T-helper 2 cell treated with Interferon-gamma antibody and Interleukin-4, amounts not matched to agents 5 μg/mL and 100 μg/mL, for 36 hours (primary cell): ENCODE measurements around the gene DEDD2.

Experiments used
- DNase-seq: peaks from one replicate; pipeline ENCODE4 v3.0.0; 2021; ENCODE audit warnings: low spot score
- H3K27ac Mint-ChIP-seq: one replicate; pipeline ENCODE4 v1.8.0; 2021; ENCODE audit warnings: mild to moderate bottlenecking, mixed read lengths
- H3K27me3 Mint-ChIP-seq: one replicate; pipeline ENCODE4 v1.8.0; 2021; ENCODE audit warnings: low read depth, mixed read lengths
- H3K36me3 Mint-ChIP-seq: one replicate; pipeline ENCODE4 v1.8.0; 2021; ENCODE audit warnings: low read depth, mixed read lengths
- H3K4me1 Mint-ChIP-seq: one replicate; pipeline ENCODE4 v1.8.0; 2021; ENCODE audit warnings: low read depth, mixed read lengths
- H3K4me3 Mint-ChIP-seq: one replicate; pipeline ENCODE4 v1.8.0; 2022; ENCODE audit warnings: mild to moderate bottlenecking, moderate library complexity, mixed read lengths
- H3K9me3 Mint-ChIP-seq: one replicate; pipeline ENCODE4 v1.8.0; 2021; ENCODE audit warnings: mixed read lengths

Gene DEDD2

DNA sequence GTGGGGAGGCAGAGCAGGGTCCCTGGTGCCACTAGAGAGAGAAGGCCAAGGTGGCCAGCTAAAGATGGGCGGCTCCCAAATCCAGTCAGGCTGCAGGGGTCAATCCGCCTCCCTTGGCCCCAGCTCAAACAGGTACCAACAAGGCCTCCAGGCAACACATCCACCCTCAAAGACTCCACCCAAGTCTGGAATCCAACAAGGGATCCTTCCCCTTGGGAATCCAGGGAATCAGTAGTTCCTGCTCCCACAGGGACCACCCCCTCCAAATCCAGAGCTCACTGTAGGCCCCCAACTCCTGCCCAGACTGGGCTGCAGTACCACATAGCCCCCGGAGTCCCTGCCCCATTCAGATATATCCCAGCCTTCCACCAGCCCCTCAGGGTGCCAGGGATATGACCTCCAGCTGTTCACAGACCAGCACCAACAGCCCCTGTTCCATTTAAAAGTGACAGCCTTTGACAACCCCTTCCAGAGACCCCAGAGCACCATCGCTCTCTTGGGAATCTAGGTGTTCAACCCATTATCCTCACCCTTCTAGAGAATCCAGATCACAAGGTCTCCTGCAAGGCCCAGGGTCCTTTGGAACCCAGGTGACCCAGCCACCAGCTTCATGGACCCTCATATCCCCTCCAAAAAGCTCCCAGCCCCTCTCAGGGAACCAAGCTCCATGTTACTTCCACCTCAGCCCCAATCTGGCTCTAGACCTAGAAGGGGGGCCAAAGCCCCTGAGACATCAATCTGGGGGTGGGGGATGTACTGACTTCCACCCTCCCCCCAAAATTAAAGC is 34.3 kb upstream of the DEDD2 start:
- H3K36me3 Mint-ChIP-seq, result peaks cover 10% of the 10 kb centered on the region
- DNase-seq, result no peak
- peak overlapping the region; percentile 95 for H3K4me3 Mint-ChIP-seq
- peaks cover 9% of the 10 kb centered on the region for H3K27me3 Mint-ChIP-seq
- peaks cover 22% of the 10 kb centered on the region for H3K4me1 Mint-ChIP-seq
- H3K27ac Mint-ChIP-seq, result peak overlapping the region; percentile 91
- H3K9me3 Mint-ChIP-seq, result no peaks in the 10 kb centered on the region

- peaks cover 2% of the 10 kb centered on the region for H3K27me3 Mint-ChIP-seq
- DNase-seq, result no peak
- peaks cover 21% of the 10 kb centered on the region for H3K4me1 Mint-ChIP-seq
- H3K36me3 Mint-ChIP-seq, result peaks cover 10% of the 10 kb centered on the region
- peak overlapping the region; percentile 55 for H3K27ac Mint-ChIP-seq
- H3K4me3 Mint-ChIP-seq, result peak overlapping the region; percentile 12
- H3K9me3 Mint-ChIP-seq, result no peaks in the 10 kb centered on the region
These were observed 33.4 kb upstream of the DEDD2 start for GRCh38 chr19:42250666-42251531.

GRCh38 chr19:42250183-42250665 is 32.7 kb upstream of the DEDD2 start:
- H3K4me1 Mint-ChIP-seq, result peaks cover 25% of the 10 kb centered on the region
- H3K27ac Mint-ChIP-seq, result peak overlapping the region; percentile 65
- DNase-seq, result no peak
- peak overlapping the region; percentile 12 for H3K4me3 Mint-ChIP-seq
- H3K27me3 Mint-ChIP-seq, result no peaks in the 10 kb centered on the region
- no peaks in the 10 kb centered on the region for H3K9me3 Mint-ChIP-seq
- H3K36me3 Mint-ChIP-seq, result peaks cover 10% of the 10 kb centered on the region

- peak overlapping the region; percentile 65 for H3K27ac Mint-ChIP-seq
- peaks cover 29% of the 10 kb centered on the region for H3K4me1 Mint-ChIP-seq
- H3K9me3 Mint-ChIP-seq, result no peaks in the 10 kb centered on the region
- H3K36me3 Mint-ChIP-seq, result peaks cover 10% of the 10 kb centered on the region
- no peaks in the 10 kb centered on the region for H3K27me3 Mint-ChIP-seq
- no peak for DNase-seq
- H3K4me3 Mint-ChIP-seq, result no peak overlapping the region
These were observed 32.3 kb upstream of the DEDD2 start for GRCh38 chr19:42249769-42250168.

GRCh38 chr19:42249149-42249750 is 31.8 kb upstream of the DEDD2 start:
- no peaks in the 10 kb centered on the region for H3K9me3 Mint-ChIP-seq
- no peak for DNase-seq
- H3K36me3 Mint-ChIP-seq, result peaks cover 10% of the 10 kb centered on the region
- no peak overlapping the region for H3K27ac Mint-ChIP-seq
- peaks cover 30% of the 10 kb centered on the region for H3K4me1 Mint-ChIP-seq
- H3K4me3 Mint-ChIP-seq, result no peak overlapping the region
- no peaks in the 10 kb centered on the region for H3K27me3 Mint-ChIP-seq

DNA sequence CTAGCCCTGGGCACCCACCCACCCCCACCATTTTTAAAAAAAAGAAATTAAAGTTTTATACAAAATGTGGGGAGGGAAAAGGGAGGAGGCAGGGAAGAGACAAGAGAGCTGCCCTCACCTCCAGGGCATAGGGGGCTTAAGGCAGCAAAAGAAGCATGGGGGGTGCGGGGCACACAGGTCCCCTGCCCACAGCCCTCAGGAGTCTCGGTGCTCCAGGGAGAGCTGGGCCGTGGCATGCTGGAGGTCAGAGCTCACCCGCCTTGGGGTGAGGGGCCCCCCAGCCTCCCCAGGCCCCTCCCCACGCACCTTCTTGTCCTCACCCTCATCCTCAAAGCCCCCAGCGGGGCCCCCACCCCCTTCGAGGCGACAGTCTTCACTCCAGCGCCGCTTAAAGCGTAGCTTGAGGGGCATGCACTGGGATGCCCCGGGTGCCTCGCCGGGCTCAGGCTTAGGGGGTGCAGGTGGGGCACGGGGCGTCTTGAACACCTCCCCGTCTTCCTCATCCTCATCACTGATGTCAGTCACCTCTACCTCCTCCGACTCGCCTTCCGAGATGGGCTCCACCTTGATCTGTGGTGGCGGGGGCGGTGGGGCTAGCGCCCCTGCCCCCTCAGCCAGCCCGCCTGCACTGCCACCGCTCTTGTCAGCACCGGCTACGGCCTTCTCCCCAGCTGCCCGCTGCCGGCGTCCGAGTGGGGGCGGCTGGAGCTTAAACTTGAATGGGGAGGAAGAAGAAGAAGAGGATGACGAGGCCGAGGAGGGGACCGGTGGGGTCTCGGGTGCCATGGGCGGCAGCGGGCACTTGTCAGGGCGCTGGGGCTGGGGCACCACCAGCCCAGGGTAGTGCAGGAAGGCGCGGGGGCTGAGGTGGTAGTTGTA is 31.0 kb upstream of the DEDD2 start:
- Mint-ChIP-seq H3K27ac (no peak overlapping the region), H3K4me1 (peaks cover 31% of the 10 kb centered on the region), H3K27me3 (no peaks in the 10 kb centered on the region), H3K9me3 (no peaks in the 10 kb centered on the region), H3K4me3 (no peak overlapping the region), H3K36me3 (peaks cover 10% of the 10 kb centered on the region)
- DNase-seq, result no peak

- Mint-ChIP-seq H3K4me3 (no peak overlapping the region), H3K4me1 (peaks cover 27% of the 10 kb centered on the region)
- DNase-seq, result no peak
These were observed 30.2 kb upstream of the DEDD2 start for GRCh38 chr19:42247640-42248199.

GRCh38 chr19:42246922-42247639 is 29.6 kb upstream of the DEDD2 start:
- no peak overlapping the region for H3K27ac Mint-ChIP-seq
- no peak for DNase-seq
- H3K27me3 Mint-ChIP-seq, result no peaks in the 10 kb centered on the region
- no peaks in the 10 kb centered on the region for H3K9me3 Mint-ChIP-seq
- no peak overlapping the region for H3K4me3 Mint-ChIP-seq
- H3K36me3 Mint-ChIP-seq, result peaks cover 8% of the 10 kb centered on the region
- H3K4me1 Mint-ChIP-seq, result peaks cover 25% of the 10 kb centered on the region

More at GRCh38 chr19:42247640-42248199, 30.2 kb upstream of the DEDD2 start:
- Mint-ChIP-seq H3K27ac (no peak overlapping the region), H3K36me3 (peaks cover 9% of the 10 kb centered on the region), H3K27me3 (no peaks in the 10 kb centered on the region), H3K9me3 (no peaks in the 10 kb centered on the region)

- no peak for DNase-seq
- Mint-ChIP-seq H3K9me3 (no peaks in the 10 kb centered on the region), H3K4me1 (peaks cover 22% of the 10 kb centered on the region), H3K27me3 (no peaks in the 10 kb centered on the region), H3K27ac (no peak overlapping the region), H3K36me3 (peaks cover 6% of the 10 kb centered on the region), H3K4me3 (no peak overlapping the region)
These were observed 28.9 kb upstream of the DEDD2 start for GRCh38 chr19:42246143-42246921.

GRCh38 chr19:42245231-42245630 is 27.8 kb upstream of the DEDD2 start:
- H3K9me3 Mint-ChIP-seq, result no peaks in the 10 kb centered on the region
- peaks cover 11% of the 10 kb centered on the region for H3K36me3 Mint-ChIP-seq
- peak overlapping the region; percentile 84 for H3K27ac Mint-ChIP-seq
- H3K27me3 Mint-ChIP-seq, result no peaks in the 10 kb centered on the region
- DNase-seq, result no peak
- peak overlapping the region; percentile 91 for H3K4me3 Mint-ChIP-seq
- H3K4me1 Mint-ChIP-seq, result peaks cover 30% of the 10 kb centered on the region

DNA sequence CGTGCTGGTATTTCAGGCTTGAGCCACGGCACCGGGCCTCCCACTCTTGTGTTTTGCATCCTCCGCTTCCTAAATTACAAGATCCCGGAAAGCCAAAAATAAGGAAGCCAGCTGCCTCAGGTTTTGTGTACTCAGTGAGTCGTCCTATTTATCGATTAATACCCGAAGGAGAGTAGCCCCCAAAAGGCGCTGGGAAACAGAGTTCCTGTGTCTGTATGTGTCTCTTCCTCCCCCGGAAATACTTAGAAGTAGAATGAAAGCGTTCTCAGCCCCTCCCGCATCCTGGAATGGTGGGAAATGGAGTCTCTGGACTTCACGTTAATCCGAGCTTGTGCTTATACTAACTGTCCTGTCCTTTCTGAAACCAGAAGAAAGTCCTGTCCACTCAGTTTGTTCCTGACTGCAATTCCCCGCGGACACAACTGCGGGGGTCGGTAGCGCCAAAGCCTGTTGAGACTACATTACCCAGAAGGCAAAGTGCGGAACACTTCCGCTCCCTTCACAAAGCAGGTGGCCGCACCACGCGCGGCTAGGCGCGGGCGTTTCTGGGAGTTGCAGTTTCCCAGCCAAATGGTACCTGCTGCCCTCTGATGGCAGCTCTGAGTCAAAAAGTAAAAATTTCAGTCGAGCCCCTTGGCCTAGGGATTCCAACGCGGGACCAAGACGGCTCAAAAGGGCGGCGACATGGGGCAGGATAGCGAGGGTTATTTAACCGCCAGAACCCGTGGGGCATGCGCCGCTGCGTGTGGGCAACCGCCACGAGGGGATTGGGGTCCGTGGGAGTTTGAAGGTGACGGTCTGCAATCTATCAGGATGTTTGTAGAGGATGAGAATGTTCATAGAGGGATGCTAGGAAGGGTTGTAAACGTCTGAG is 27.1 kb upstream of the DEDD2 start:
- peaks cover 11% of the 10 kb centered on the region for H3K36me3 Mint-ChIP-seq
- H3K4me3 Mint-ChIP-seq, result peak overlapping the region; percentile 91
- DNase-seq, result peak; percentile 92
- H3K27ac Mint-ChIP-seq, result peak overlapping the region; percentile 84
- H3K9me3 Mint-ChIP-seq, result no peaks in the 10 kb centered on the region
- H3K4me1 Mint-ChIP-seq, result peaks cover 37% of the 10 kb centered on the region
- H3K27me3 Mint-ChIP-seq, result no peaks in the 10 kb centered on the region
